ENCODE data around the gene ST6GAL1. TPM values are rescaled to one million over a fixed set of nuclear protein-coding genes. Genes with fewer than 3 reads are reported as not detected.
A peak's percentile ranks its signal among the peaks of the same experiment; 100 is the strongest.
"Not testable (repeated sequence)": the region's sequence is repeated elsewhere in the genome, so short reads cannot be mapped to it uniquely, and the experiment has no call there.

The ST6GAL1 gene
- total RNA-seq, 1 donor from 2014 or later = 68.2 TPM

- Mint-ChIP-seq H3K27me3 (ENCODE audit: unreplicated experiment) (no peaks in the 10 kb centered on the region), H3K36me3 (ENCODE audit: unreplicated experiment) (peaks cover 25% of the 10 kb centered on the region), H3K27ac (ENCODE audit: unreplicated experiment) (peak overlapping the region; percentile 2), H3K9me3 (ENCODE audit: unreplicated experiment) (peaks cover 8% of the 10 kb centered on the region), H3K4me1 (ENCODE audit: unreplicated experiment) (peaks cover 70% of the 10 kb centered on the region), H3K4me3 (ENCODE audit: unreplicated experiment) (no peak overlapping the region)
- TF ChIP-seq CTCF (IDR thresholded peaks at IDR 0.05) = no peak
- no peak for DNase-seq (ENCODE audit: extremely low spot score, unreplicated experiment)
Observed at GRCh38 chr3:186965141-186965879, 35.0 kb downstream of the ST6GAL1 start.

- no peak overlapping the region for H3K27ac Mint-ChIP-seq (ENCODE audit: unreplicated experiment)
- H3K4me3 Mint-ChIP-seq (ENCODE audit: unreplicated experiment) = no peak overlapping the region
- H3K4me1 Mint-ChIP-seq (ENCODE audit: unreplicated experiment) = peaks cover 75% of the 10 kb centered on the region
- no peak for DNase-seq (ENCODE audit: extremely low spot score, unreplicated experiment)
- peaks cover 28% of the 10 kb centered on the region for H3K36me3 Mint-ChIP-seq (ENCODE audit: unreplicated experiment)
- peaks cover 8% of the 10 kb centered on the region for H3K9me3 Mint-ChIP-seq (ENCODE audit: unreplicated experiment)
- no peak for TF ChIP-seq CTCF (IDR thresholded peaks at IDR 0.05)
- H3K27me3 Mint-ChIP-seq (ENCODE audit: unreplicated experiment) = no peaks in the 10 kb centered on the region
Observed at GRCh38 chr3:186966406-186966805, 36.1 kb downstream of the ST6GAL1 start.

- H3K27ac Mint-ChIP-seq (ENCODE audit: unreplicated experiment) = peak overlapping the region; percentile 88
- peaks cover 75% of the 10 kb centered on the region for H3K4me1 Mint-ChIP-seq (ENCODE audit: unreplicated experiment)
- H3K9me3 Mint-ChIP-seq (ENCODE audit: unreplicated experiment); H3K4me3 Mint-ChIP-seq (ENCODE audit: unreplicated experiment); H3K27me3 Mint-ChIP-seq (ENCODE audit: unreplicated experiment); DNase-seq (ENCODE audit: extremely low spot score, unreplicated experiment): not testable (repeated sequence)
- H3K36me3 Mint-ChIP-seq (ENCODE audit: unreplicated experiment) = peaks cover 29% of the 10 kb centered on the region
Observed at GRCh38 chr3:186967236-186967635, 36.9 kb downstream of the ST6GAL1 start.

GRCh38 chr3:186967686-186968085 lies 37.4 kb downstream of the ST6GAL1 start:
- Mint-ChIP-seq H3K4me1 (ENCODE audit: unreplicated experiment) (peaks cover 75% of the 10 kb centered on the region), H3K27ac (ENCODE audit: unreplicated experiment) (peak overlapping the region; percentile 88), H3K27me3 (ENCODE audit: unreplicated experiment) (no peaks in the 10 kb centered on the region), H3K4me3 (ENCODE audit: unreplicated experiment) (no peak overlapping the region), H3K9me3 (ENCODE audit: unreplicated experiment) (peaks cover 8% of the 10 kb centered on the region), H3K36me3 (ENCODE audit: unreplicated experiment) (peaks cover 34% of the 10 kb centered on the region)
- DNase-seq (ENCODE audit: extremely low spot score, unreplicated experiment) = no peak
- TF ChIP-seq CTCF (IDR thresholded peaks at IDR 0.05) = no peak

GRCh38 chr3:186969607-186970006 lies 39.3 kb downstream of the ST6GAL1 start:
- Mint-ChIP-seq H3K4me1 (ENCODE audit: unreplicated experiment) (peaks cover 73% of the 10 kb centered on the region), H3K27ac (ENCODE audit: unreplicated experiment) (peak overlapping the region; percentile 13)

GRCh38 chr3:186971106-186971505 lies 40.8 kb downstream of the ST6GAL1 start:
- H3K4me3 Mint-ChIP-seq (ENCODE audit: unreplicated experiment); DNase-seq (ENCODE audit: extremely low spot score, unreplicated experiment); H3K27me3 Mint-ChIP-seq (ENCODE audit: unreplicated experiment); H3K9me3 Mint-ChIP-seq (ENCODE audit: unreplicated experiment): not testable (repeated sequence)
- Mint-ChIP-seq H3K4me1 (ENCODE audit: unreplicated experiment) (peaks cover 79% of the 10 kb centered on the region), H3K36me3 (ENCODE audit: unreplicated experiment) (peaks cover 46% of the 10 kb centered on the region), H3K27ac (ENCODE audit: unreplicated experiment) (peak overlapping the region; percentile 90)

More at GRCh38 chr3:186969607-186970006, 39.3 kb downstream of the ST6GAL1 start:
- no peaks in the 10 kb centered on the region for H3K27me3 Mint-ChIP-seq (ENCODE audit: unreplicated experiment)
- peaks cover 39% of the 10 kb centered on the region for H3K36me3 Mint-ChIP-seq (ENCODE audit: unreplicated experiment)
- no peak overlapping the region for H3K4me3 Mint-ChIP-seq (ENCODE audit: unreplicated experiment)
- no peak for TF ChIP-seq CTCF (IDR thresholded peaks at IDR 0.05)
- no peak for DNase-seq (ENCODE audit: extremely low spot score, unreplicated experiment)
- peaks cover 8% of the 10 kb centered on the region for H3K9me3 Mint-ChIP-seq (ENCODE audit: unreplicated experiment)
